HepG2 (cell line): ENCODE data around the gene C5AR1. TPM values are rescaled to one million over a fixed set of nuclear protein-coding genes. Genes with fewer than 3 reads are reported as not detected.

Source experiments
- ATAC-seq: fragments of 200-7000 bp; cut with Tn5 transposase; 3 replicates; pipeline ENCODE4 v1.9.1; 2020; ENCODE audit warnings: mild to moderate bottlenecking, moderate library complexity
- BruUV-seq: library from RNA; stranded (reverse); fragments of 400-500 nt; replicated peaks from 2 replicates; lab custom pipeline; 2021; lab: Mats Ljungman, UMichigan
- CTCF ChIA-PET: fragments of 300-600 bp; formaldehyde crosslinking; extraction: SDS; loops from one replicate; lab custom pipeline; 2021; ENCODE audit warnings: low total read pairs, inconsistent platforms, low intra/inter-chr PET ratio; lab: Yijun Ruan, JAX
- POLR2A ChIA-PET: fragments of 350-600 bp; sonication (Branson Sonifier 250); formaldehyde crosslinking; loops from one replicate; lab custom pipeline; 2020; ENCODE audit warnings: antibody characterized with exemption, inconsistent platforms; lab: Yijun Ruan, JAX
- DNase-seq: peaks from one replicate; pipeline ENCODE4 v3.0.0-alpha.2; 2015; ENCODE audit warnings: low spot score
- FAIRE-seq: peaks from 3 replicates; lab custom pipeline; 2011; peaks lifted over from hg19 to GRCh38; lab: Jason Lieb, UNC
- H2AFZ ChIP-seq: one replicate; pipeline ENCODE4 v1.6.1; 2011; ENCODE audit warnings: low read length, inconsistent platforms
- H3K27ac ChIP-seq: fragments of 300-600 bp; 3 replicates; pipeline ENCODE4 v1.8.0; 2011; ENCODE audit warnings: mixed run types, mild to moderate bottlenecking, mixed read lengths, low read length, inconsistent platforms; ENCODE audit not compliant: insufficient read depth; ENCODE audit errors: extremely low read length
- H3K27me3 ChIP-seq, 2 experiments: fragments of 200-600 bp in 1 of 2; 2 replicates in 1 of 2; 3 replicates in 1 of 2; pipeline versions ENCODE4 v1.6.0 to v1.8.0; 2011; ENCODE audit warnings: low read length in 2 of 2, mild to moderate bottlenecking in 2 of 2, moderate library complexity in 2 of 2, inconsistent platforms in 1 of 2; ENCODE audit not compliant: insufficient read depth in 2 of 2, control insufficient read depth in 1 of 2
- H3K36me3 ChIP-seq, 2 experiments: fragments of 200-600 bp in 1 of 2; replicated peaks in 1 of 2; 2 replicates in 1 of 2; 3 replicates in 1 of 2; pipeline versions ENCODE4 v1.5.1 to v1.8.0; 2011; ENCODE audit warnings: low read length in 2 of 2, inconsistent platforms in 1 of 2; ENCODE audit not compliant: insufficient read depth in 2 of 2, control insufficient read depth in 1 of 2
- H3K4me1 ChIP-seq: 2 replicates; pipeline ENCODE4 v1.5.1; 2012; ENCODE audit warnings: low read length, inconsistent platforms; ENCODE audit not compliant: insufficient read depth
- H3K4me2 ChIP-seq: 2 replicates; pipeline ENCODE4 v1.6.0; 2011; ENCODE audit warnings: low read depth, low read length, inconsistent platforms
- H3K4me3 ChIP-seq, 3 experiments: fragments of 200-600 bp in 1 of 3; sonication (generic), shearing (Covaris generic) in 1 of 3; replicated peaks in 1 of 3; 2 replicates each; pipeline ENCODE4 v1.5.1; 2011 to 2016; ENCODE audit warnings: low read length in 3 of 3, inconsistent platforms in 2 of 3, low read depth in 2 of 3, mild to moderate bottlenecking in 2 of 3, control low read depth in 1 of 3, mixed read lengths in 1 of 3; ENCODE audit not compliant: insufficient read depth in 1 of 3
- H3K79me2 ChIP-seq: one replicate; pipeline ENCODE4 v1.6.1; 2011; ENCODE audit warnings: low read length, inconsistent platforms; ENCODE audit not compliant: insufficient read depth
- H3K9ac ChIP-seq: 2 replicates; pipeline ENCODE4 v1.6.0; 2011; ENCODE audit warnings: mild to moderate bottlenecking, low read depth, low read length, inconsistent platforms; ENCODE audit not compliant: insufficient read depth
- H3K9me3 ChIP-seq: 2 replicates; pipeline ENCODE4 v1.5.1; 2012; ENCODE audit warnings: mild to moderate bottlenecking, low read length
- H4K20me1 ChIP-seq: 2 replicates; pipeline ENCODE4 v1.6.0; 2011; ENCODE audit warnings: inconsistent platforms, mild to moderate bottlenecking, low read length, moderate library complexity; ENCODE audit not compliant: insufficient read depth
- AKNA ChIP-seq: sonication (generic); formaldehyde crosslinking; IDR thresholded peaks from 2 replicates; pipeline ENCODE4 v1.4.0; 2020; ENCODE audit warnings: missing genetic modification reagents, borderline replicate concordance
- ELF4 ChIP-seq: sonication (generic); formaldehyde crosslinking; IDR thresholded peaks from 2 replicates; pipeline ENCODE4 v1.5.0; 2020; ENCODE audit warnings: missing genetic modification reagents, mild to moderate bottlenecking, moderate library complexity, borderline replicate concordance
- HIVEP1 ChIP-seq: sonication (generic); formaldehyde crosslinking; IDR thresholded peaks from 2 replicates; pipeline ENCODE4 v1.4.0; 2020; ENCODE audit warnings: mild to moderate bottlenecking, missing genetic modification reagents
- ISL2 ChIP-seq: sonication (generic); formaldehyde crosslinking; IDR thresholded peaks from 2 replicates; pipeline ENCODE4 v1.5.0; 2020; ENCODE audit warnings: missing genetic modification reagents
- KLF16 ChIP-seq, 2 experiments: sonication (generic) in 1 of 2; formaldehyde crosslinking in 1 of 2; IDR thresholded peaks; 2 replicates each; pipeline versions ENCODE4 v1.6.1 to v1.8.0; 2016 to 2023; ENCODE audit warnings: missing genetic modification reagents in 2 of 2, missing compliant biosample characterization in 1 of 2
- MED1 ChIP-seq: sonication (generic); formaldehyde crosslinking; IDR thresholded peaks from 2 replicates; pipeline ENCODE4 v1.4.0; 2020; ENCODE audit warnings: missing genetic modification reagents
- MTA1 ChIP-seq: sonication (generic); formaldehyde crosslinking; IDR thresholded peaks from 2 replicates; pipeline ENCODE4 v1.4.0; 2020; ENCODE audit warnings: missing genetic modification reagents, mild to moderate bottlenecking, borderline replicate concordance
- RFX3 ChIP-seq: IDR thresholded peaks from 2 replicates; pipeline ENCODE4 v1.6.1; 2016; ENCODE audit warnings: missing biosample characterization, missing genetic modification reagents
- RFXANK ChIP-seq: IDR thresholded peaks from 2 replicates; pipeline ENCODE4 v1.6.1; 2016
- SNAI1 ChIP-seq: sonication (generic); formaldehyde crosslinking; IDR thresholded peaks from 2 replicates; pipeline ENCODE4 v1.5.0; 2020; ENCODE audit warnings: mild to moderate bottlenecking, missing genetic modification reagents, borderline replicate concordance
- SRY ChIP-seq: sonication (generic); formaldehyde crosslinking; IDR thresholded peaks from 2 replicates; pipeline ENCODE4 v1.8.0; 2022; ENCODE audit warnings: mild to moderate bottlenecking, missing genetic modification reagents
- ZGPAT ChIP-seq: IDR thresholded peaks from 2 replicates; pipeline ENCODE4 v1.6.1; 2016; ENCODE audit warnings: mild to moderate bottlenecking
- ZNF121 ChIP-seq: sonication (generic); formaldehyde crosslinking; IDR thresholded peaks from 2 replicates; pipeline ENCODE4 v1.5.0; 2020; ENCODE audit warnings: mild to moderate bottlenecking, missing genetic modification reagents
- ZNF251 ChIP-seq: sonication (generic); formaldehyde crosslinking; IDR thresholded peaks from 2 replicates; pipeline ENCODE4 v1.9.0; 2021; ENCODE audit warnings: mild to moderate bottlenecking, missing genetic modification reagents
- ZNF3 ChIP-seq: IDR thresholded peaks from 2 replicates; pipeline ENCODE4 v1.7.0; 2017; ENCODE audit warnings: inconsistent platforms
- ZNF720 ChIP-seq: sonication (generic); formaldehyde crosslinking; IDR thresholded peaks from 2 replicates; pipeline ENCODE4 v1.4.0; 2020; ENCODE audit warnings: missing genetic modification reagents
- WGBS: methylation state at CpG from one replicate; pipeline ENCODE4 v1.1.6; 2017; ENCODE audit warnings: low lambda C conversion rate; 5-methylcytosine and 5-hydroxymethylcytosine counted together
- in situ Hi-C: cut with HindIII; loops from 2 replicates; pipeline ENCODE4 v1.10.0; 2017; ENCODE audit warnings: low pct_unique_long_range_greater_than_20kb; ENCODE audit not compliant: extremely low pct_ligation_motif_present
- intact Hi-C: fragments of 100-400 bp; cut with micrococcal nuclease; formaldehyde crosslinking; loops from one replicate; pipeline ENCODE4 v1.10.0; 2022; ENCODE audit not compliant: unreplicated experiment
- polyA plus RNA-seq, 8 experiments: library from polyadenylated mRNA; depleted of rRNA in 3 of 8; stranded (reverse) in 7 of 8; unstranded in 1 of 8; fragments of >200 nt; fragmentation: Illumina TruSeq in 4 of 8; extraction: Trizol in 4 of 8; gene quantifications; 2 replicates each; pipeline versions ENCODE4 v1.2.1 to v1.2.3, GENCODE V29; 2011 to 2016; ENCODE audit warnings: low read depth in 4 of 8, missing spikeins in 1 of 8, mixed read lengths in 1 of 8; ENCODE audit not compliant: insufficient read depth in 1 of 8
- total RNA-seq, 5 experiments: library from RNA; depleted of rRNA; stranded (reverse); fragments of >200 nt; fragmentation: Illumina TruSeq; extraction: Trizol; gene quantifications; 2 replicates each; pipeline ENCODE4 v1.2.3, GENCODE V29; 2016; ENCODE audit warnings: low read depth in 1 of 5
- TF ChIP-seq, protein P1 (sequence below): sonication (generic); formaldehyde crosslinking; IDR thresholded peaks from 2 replicates; pipeline ENCODE4 v1.5.1; 2020; ENCODE audit warnings: missing genetic modification reagents, mild to moderate bottlenecking, borderline replicate concordance
- TF ChIP-seq, protein P2 (sequence below): sonication (generic); formaldehyde crosslinking; IDR thresholded peaks from 2 replicates; pipeline ENCODE4 v1.5.0; 2020; ENCODE audit warnings: missing genetic modification reagents

C5AR1 gene
- total and polyA plus RNA-seq, 2 of the 13 experiments (the other 11 are each of a cell fraction or from before 2014, with no cell fraction given) = 0.07 to 1.6 TPM

DNA sequence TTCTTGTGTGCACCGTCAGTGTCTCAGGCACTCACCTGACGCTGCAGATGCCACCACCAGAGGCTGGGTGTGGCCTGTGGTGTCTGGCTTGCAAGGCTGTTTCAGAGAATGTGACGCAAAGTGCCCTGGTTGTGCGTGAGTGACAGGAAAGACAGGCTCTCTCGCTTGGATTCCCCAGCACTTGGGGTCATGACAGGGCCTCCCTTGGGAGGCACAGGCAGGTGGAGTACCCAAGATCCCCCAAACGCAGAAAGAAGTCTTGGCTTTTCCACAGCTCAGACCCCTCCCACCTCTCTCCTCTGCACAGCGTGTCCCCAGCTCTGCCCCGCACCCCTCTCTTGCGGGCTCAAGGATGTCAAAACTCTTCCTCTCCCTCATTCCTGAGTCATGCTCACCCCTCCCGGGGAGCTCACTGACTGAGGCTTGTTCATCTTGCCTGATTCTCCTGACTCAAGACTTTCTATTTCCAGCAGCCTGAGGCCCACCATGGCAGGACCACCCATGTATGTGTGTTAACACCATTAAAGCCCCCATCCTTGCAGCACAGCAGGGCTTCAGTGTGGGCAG, 60.5 kb downstream of the C5AR1 start:
- no peaks in the 10 kb centered on the region for H3K4me1 ChIP-seq
- 97% methylated on average over 8 of the region's 10 CpGs for WGBS
- no peak overlapping the region for H3K4me3 ChIP-seq
- no peaks in the 10 kb centered on the region for H3K9me3 ChIP-seq
- no peaks in the 10 kb centered on the region for H3K79me2 ChIP-seq
- H4K20me1 ChIP-seq = no peaks in the 10 kb centered on the region
- DNase-seq = no peak
- intact Hi-C loops (no loop called here), in situ Hi-C loops (no loop called here)
- H3K9ac ChIP-seq = no peak overlapping the region
- POLR2A ChIA-PET = no interaction called here
- BruUV-seq = no TSS peak
- FAIRE-seq = no peak
- no peaks in the 10 kb centered on the region for H3K27me3 ChIP-seq
- CTCF ChIA-PET = no interaction called here
- H3K36me3 ChIP-seq = peaks cover 31 to 60% of the 10 kb centered on the region in 2 experiments; a peak in 4 of 5 replicates
- no peak for ATAC-seq
- no peak overlapping the region for H3K27ac ChIP-seq
- no peak overlapping the region for H3K4me2 ChIP-seq
- no peak overlapping the region for H2AFZ ChIP-seq
- TF ChIP-seq ZNF121 (CRISPR knock-in tag) (no peak), SRY (CRISPR knock-in tag) (no peak), ISL2 (CRISPR knock-in tag) (no peak), MED1 (no peak), ZNF720 (CRISPR knock-in tag) (no peak), SNAI1 (CRISPR knock-in tag) (no peak), ZNF3 (no peak), KLF16 (CRISPR knock-in tag; IDR thresholded peaks at IDR 0.05) (no peak), MTA1 (CRISPR knock-in tag) (no peak), AKNA (CRISPR knock-in tag) (no peak), ELF4 (no peak), RFXANK (CRISPR knock-in tag) (no peak), ZGPAT (CRISPR knock-in tag) (no peak), HIVEP1 (no peak), RFX3 (CRISPR knock-in tag) (no peak), ZNF251 (no peak)
- TF ChIP-seq, protein P1, sequence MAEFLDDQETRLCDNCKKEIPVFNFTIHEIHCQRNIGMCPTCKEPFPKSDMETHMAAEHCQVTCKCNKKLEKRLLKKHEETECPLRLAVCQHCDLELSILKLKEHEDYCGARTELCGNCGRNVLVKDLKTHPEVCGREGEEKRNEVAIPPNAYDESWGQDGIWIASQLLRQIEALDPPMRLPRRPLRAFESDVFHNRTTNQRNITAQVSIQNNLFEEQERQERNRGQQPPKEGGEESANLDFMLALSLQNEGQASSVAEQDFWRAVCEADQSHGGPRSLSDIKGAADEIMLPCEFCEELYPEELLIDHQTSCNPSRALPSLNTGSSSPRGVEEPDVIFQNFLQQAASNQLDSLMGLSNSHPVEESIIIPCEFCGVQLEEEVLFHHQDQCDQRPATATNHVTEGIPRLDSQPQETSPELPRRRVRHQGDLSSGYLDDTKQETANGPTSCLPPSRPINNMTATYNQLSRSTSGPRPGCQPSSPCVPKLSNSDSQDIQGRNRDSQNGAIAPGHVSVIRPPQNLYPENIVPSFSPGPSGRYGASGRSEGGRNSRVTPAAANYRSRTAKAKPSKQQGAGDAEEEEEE (CRISPR knock-in tag) = no peak
- TF ChIP-seq, protein P2, sequence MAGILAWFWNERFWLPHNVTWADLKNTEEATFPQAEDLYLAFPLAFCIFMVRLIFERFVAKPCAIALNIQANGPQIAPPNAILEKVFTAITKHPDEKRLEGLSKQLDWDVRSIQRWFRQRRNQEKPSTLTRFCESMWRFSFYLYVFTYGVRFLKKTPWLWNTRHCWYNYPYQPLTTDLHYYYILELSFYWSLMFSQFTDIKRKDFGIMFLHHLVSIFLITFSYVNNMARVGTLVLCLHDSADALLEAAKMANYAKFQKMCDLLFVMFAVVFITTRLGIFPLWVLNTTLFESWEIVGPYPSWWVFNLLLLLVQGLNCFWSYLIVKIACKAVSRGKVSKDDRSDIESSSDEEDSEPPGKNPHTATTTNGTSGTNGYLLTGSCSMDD (CRISPR knock-in tag) = no peak
